GM12874 (cell line): Measurements from ENCODE around the gene COL4A2.

ENCODE experiments used
- TF ChIP-seq, protein P1 (sequence below): IDR thresholded peaks from 2 replicates; pipeline ENCODE4 v1.5.1; 2011; ENCODE audit warnings: low read depth, mild to moderate bottlenecking, control low read depth, low read length, moderate library complexity; ENCODE audit not compliant: insufficient read depth

The COL4A2 gene

DNA sequence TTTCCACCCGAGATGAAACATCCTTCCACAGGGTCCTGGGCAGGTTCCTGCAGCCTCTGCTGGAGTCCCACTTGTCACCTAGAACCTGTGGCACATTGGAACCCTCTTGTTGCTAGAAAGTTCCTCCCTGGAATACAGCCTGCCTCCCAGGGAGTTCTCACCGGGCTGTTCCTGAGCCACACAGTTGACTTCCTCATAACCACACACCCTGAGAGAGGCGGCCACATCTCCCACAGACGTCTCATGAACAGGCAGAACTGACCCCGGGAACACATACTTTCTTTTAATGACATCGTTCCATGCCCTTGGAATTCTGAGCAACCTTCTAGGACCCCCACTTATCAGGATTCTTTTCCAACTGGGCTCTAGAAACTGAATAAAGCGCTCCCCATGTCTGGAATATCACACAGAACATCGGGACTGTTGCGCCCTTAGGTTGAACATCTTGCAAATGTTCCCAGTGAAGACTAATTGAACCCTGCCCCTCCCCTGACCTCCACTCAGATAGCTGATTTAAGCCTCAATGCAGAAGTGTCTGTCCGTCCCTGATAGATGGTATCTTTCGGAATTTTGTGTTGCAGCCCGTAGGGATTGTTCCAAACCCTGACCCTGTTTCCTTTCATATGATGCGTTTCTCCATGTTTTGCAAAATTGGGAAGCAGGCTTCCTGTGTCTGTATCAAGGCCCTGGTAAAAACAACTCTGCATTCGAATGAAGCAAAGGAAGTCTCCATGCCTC, 163.4 kb downstream of the COL4A2 start:
- TF ChIP-seq, protein P1, sequence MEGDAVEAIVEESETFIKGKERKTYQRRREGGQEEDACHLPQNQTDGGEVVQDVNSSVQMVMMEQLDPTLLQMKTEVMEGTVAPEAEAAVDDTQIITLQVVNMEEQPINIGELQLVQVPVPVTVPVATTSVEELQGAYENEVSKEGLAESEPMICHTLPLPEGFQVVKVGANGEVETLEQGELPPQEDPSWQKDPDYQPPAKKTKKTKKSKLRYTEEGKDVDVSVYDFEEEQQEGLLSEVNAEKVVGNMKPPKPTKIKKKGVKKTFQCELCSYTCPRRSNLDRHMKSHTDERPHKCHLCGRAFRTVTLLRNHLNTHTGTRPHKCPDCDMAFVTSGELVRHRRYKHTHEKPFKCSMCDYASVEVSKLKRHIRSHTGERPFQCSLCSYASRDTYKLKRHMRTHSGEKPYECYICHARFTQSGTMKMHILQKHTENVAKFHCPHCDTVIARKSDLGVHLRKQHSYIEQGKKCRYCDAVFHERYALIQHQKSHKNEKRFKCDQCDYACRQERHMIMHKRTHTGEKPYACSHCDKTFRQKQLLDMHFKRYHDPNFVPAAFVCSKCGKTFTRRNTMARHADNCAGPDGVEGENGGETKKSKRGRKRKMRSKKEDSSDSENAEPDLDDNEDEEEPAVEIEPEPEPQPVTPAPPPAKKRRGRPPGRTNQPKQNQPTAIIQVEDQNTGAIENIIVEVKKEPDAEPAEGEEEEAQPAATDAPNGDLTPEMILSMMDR, result no peak

- TF ChIP-seq, protein P1, result no peak
Measured at GRCh38 chr13:110471156-110471832, 164.2 kb downstream of the COL4A2 start.

DNA sequence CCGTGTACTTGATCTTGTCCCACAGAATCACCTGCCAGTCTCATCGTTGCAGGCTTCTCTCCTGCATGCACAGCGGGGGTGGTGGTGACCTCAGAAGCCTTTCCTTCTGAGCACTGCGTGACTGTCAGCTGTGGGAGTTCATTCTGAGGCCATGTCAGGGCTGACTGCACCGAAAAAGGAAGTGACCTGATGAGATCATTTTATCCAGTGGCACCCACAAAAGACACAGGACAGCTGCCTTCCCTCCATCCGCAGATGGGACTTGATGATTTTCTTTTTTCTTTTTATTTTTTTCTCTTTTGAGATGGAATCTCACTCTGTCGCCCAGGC, 164.7 kb downstream of the COL4A2 start:
- TF ChIP-seq, protein P1, result no peak

- TF ChIP-seq, protein P1, result no peak
Measured at GRCh38 chr13:110472904-110473563, 165.9 kb downstream of the COL4A2 start.

GRCh38 chr13:110474713-110475112, 167.6 kb downstream of the COL4A2 start:
- TF ChIP-seq, protein P1, result no peak

DNA sequence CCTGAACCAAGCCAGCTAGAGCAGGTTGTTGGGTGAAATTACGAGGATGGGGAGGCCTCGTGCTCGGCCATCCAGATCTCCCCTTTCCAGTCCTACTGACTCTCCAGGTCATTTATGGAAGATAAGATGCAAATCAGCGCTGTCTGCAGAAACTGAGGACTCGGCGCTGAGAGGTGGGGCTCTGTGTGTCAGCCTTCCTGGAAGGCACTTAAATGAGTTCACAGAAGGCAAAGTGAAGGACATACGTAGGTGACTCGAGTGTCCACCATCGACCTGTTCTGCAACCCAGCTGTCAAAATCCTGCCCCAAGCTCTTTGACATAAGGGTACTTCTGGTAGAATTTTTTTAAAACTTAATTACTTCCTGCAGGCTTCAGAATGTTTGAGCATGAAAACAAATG, 168.0 kb downstream of the COL4A2 start:
- TF ChIP-seq, protein P1, result no peak

- TF ChIP-seq, protein P1, result no peak
Measured at GRCh38 chr13:110475550-110476219, 168.6 kb downstream of the COL4A2 start.
